Peyer's patch (tissue), 4 donors: ENCODE data around the gene SYNRG.

Experiments
- CTCF ChIP-seq, 6 experiments: fragments of 450-650 bp in 4 of 6; fragments of 200-600 bp in 2 of 6; sonication (generic) in 1 of 6; IDR thresholded peaks; one replicate each; pipeline ENCODE4 v1.5.1; 2017 to 2019; ENCODE audit warnings: antibody characterized with exemption in 6 of 6, mild to moderate bottlenecking in 3 of 6, moderate library complexity in 1 of 6
- POLR2A ChIP-seq, 2 donors: fragments of 450-650 bp; IDR thresholded peaks; one replicate each; pipeline ENCODE4 v1.5.1; 2017; ENCODE audit warnings: antibody characterized with exemption in 2 of 2, mild to moderate bottlenecking in 2 of 2, moderate library complexity in 2 of 2

- no peak for TF ChIP-seq CTCF (IDR thresholded peaks at IDR 0.05)
- TF ChIP-seq POLR2A (IDR thresholded peaks at IDR 0.05): no peak
These were observed 5.2 kb upstream of the SYNRG start for GRCh38 chr17:37614391-37614790.
